Measurements from ENCODE around the gene EIF4G3. TPM values are rescaled to one million over a fixed set of nuclear protein-coding genes. Genes with fewer than 3 reads are reported as not detected.
A peak's percentile ranks its signal among the peaks of the same experiment; 100 is the strongest.

Gene EIF4G3
- total and polyA plus RNA-seq, 10 of the 15 experiments (the other 5 are each of a cell fraction or from before 2014, with no cell fraction given) = 7.4 to 45.1 (median 29.1) TPM

GRCh38 chr1:21217812-21218596 is 41.3 kb upstream of the EIF4G3 start:
- ChIA-PET SMC1A (ENCODE audit: uncharacterized antibody, unreplicated experiment) (interaction anchor here (0.6 to 3.2 kb wide), 4 partner anchors 15 to 158 kb away, joined by 3 to 27 read pairs (median 3); no protein-coding TSS in a partner anchor), POLR2A (interaction anchor here (0.6 kb wide), 1 partner anchor 46 kb away, joined by 5 read pairs; no protein-coding TSS in a partner anchor), CTCF (interaction anchor here (0.6 to 4.9 kb wide), 18 partner anchors 9 to 522 kb away, joined by 3 to 67 read pairs (median 3); no protein-coding TSS in a partner anchor), RAD21 (ENCODE audit: unreplicated experiment) (interaction anchor here (0.6 to 1.9 kb wide), 5 partner anchors 36 to 150 kb away, joined by 3 to 8 read pairs (median 3); no protein-coding TSS in a partner anchor)
- no peak overlapping the region for H3K27ac ChIP-seq (ENCODE audit: control insufficient read depth, insufficient read depth)
- no peaks in the 10 kb centered on the region for H3K79me2 ChIP-seq (ENCODE audit: control insufficient read depth, insufficient read depth, low read length)
- H4K20me1 ChIP-seq (ENCODE audit: control insufficient read depth, insufficient read depth) = no peaks in the 10 kb centered on the region
- ATAC-seq (peak; percentile 76), FAIRE-seq (no peak), DNase-seq (ENCODE audit: low read depth, low spot score) (no peak)
- no peak overlapping the region for H3K4me3 ChIP-seq
- H3K9me3 ChIP-seq (replicated peaks; ENCODE audit: control insufficient read depth, insufficient read depth, low read length) = no peaks in the 10 kb centered on the region
- intact Hi-C loops (cut with micrococcal nuclease; ENCODE audit: unreplicated experiment) = loop anchor here (1.0 kb wide), 1 partner anchor 150 kb away; no protein-coding TSS in a partner anchor
- H3K4me2 ChIP-seq (ENCODE audit: control insufficient read depth, insufficient read depth) = no peak overlapping the region
- peak; percentile 36 to 55 (median 49); a peak in 4 of 6 replicates for TF ChIP-seq CTCF (IDR thresholded peaks at IDR 0.05 in 2 of 3, conservative IDR thresholded peaks at IDR 0.05 in 1 of 3; ENCODE audit: control insufficient read depth in 2 of 3, extremely low read depth in 1 of 3, insufficient read depth in 1 of 3, low read depth in 3 of 3, low read length in 3 of 3)
- TF ChIP-seq BCLAF1 (IDR thresholded peaks at IDR 0.05) = no peak
- peaks cover 4% of the 10 kb centered on the region for H3K4me1 ChIP-seq (ENCODE audit: control insufficient read depth, insufficient read depth, low read length)
- no peak overlapping the region for H3K9ac ChIP-seq (ENCODE audit: control insufficient read depth, insufficient read depth, low read length)
- in situ Hi-C loops (cut with MboI) = no loop called here
- no peaks in the 10 kb centered on the region for H3K27me3 ChIP-seq (replicated peaks in 1 of 2; ENCODE audit: control insufficient read depth in 2 of 2, insufficient read depth in 2 of 2, low read length in 1 of 2)
- H2AFZ ChIP-seq (ENCODE audit: control insufficient read depth, low read depth, low read length) = no peak overlapping the region
- peaks cover 0 to 11% of the 10 kb centered on the region in 2 experiments; a peak in 3 of 4 replicates for H3K36me3 ChIP-seq (ENCODE audit: control insufficient read depth in 2 of 2, insufficient read depth in 2 of 2, low read length in 1 of 2)
- 81% methylated on average over 20 of the region's 20 CpGs for WGBS (ENCODE audit: insufficient coverage, insufficient replicate concordance, low lambda C conversion rate, missing lambda C conversion rate)
- BruUV-seq (replicated peaks) = no TSS peak

Data from GM12878 (cell line).